Measurements from ENCODE around the gene GDPD3. TPM values are rescaled to one million over a fixed set of nuclear protein-coding genes. Genes with fewer than 3 reads are reported as not detected.

The GDPD3 gene
- total and polyA plus RNA-seq, 2 experiments from 2014 or later = 0.94 to 1.4 TPM

DNA sequence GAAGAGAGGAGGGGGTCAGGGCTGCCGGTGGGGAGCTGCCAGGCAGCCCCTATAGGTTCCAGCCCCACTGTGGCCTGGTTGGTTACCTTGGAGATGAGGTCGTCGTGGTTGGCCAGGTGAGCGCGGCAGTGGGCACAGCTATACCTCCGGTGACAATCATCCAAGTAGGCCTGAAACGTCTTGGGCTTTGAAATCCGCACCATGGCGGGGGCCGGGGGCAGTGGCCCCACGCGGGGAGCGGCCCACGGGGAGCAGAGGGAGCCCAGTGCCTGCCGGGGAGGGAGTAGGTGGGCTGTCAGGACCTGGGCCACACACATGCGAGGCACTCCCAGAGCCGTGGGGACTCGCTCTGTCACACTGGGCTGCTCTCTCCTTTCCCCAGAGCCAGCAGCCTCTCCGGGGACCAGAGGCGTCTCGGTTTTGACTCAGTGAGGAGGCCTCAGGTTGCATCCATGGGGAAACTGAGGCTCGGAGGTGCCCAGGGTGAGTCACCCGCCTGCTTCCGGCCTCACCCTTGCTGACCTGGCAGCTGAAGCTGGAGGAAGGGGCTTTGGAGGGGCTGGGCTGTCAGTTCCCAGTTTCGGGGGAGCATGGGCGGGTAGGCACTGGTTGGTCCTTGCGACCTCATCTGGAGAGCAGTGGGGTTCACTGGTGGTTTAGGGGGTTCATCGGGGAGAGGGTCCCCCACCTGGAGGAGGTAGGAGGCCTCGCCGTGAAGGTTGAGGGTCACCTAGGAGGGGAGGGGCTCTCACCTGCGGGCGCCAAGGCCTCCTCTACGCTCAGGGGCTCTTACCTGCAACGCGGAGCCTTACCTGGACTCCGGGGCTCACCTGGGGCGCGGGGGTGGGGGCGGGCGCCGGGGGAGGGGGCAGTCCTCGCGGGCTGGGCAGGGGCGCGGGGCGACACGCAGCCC, 17.9 kb downstream of the GDPD3 start (continued):
- no peak for TF ChIP-seq EZH2phosphoT487 (IDR thresholded peaks at IDR 0.05; ENCODE audit: unreplicated experiment)

DNA sequence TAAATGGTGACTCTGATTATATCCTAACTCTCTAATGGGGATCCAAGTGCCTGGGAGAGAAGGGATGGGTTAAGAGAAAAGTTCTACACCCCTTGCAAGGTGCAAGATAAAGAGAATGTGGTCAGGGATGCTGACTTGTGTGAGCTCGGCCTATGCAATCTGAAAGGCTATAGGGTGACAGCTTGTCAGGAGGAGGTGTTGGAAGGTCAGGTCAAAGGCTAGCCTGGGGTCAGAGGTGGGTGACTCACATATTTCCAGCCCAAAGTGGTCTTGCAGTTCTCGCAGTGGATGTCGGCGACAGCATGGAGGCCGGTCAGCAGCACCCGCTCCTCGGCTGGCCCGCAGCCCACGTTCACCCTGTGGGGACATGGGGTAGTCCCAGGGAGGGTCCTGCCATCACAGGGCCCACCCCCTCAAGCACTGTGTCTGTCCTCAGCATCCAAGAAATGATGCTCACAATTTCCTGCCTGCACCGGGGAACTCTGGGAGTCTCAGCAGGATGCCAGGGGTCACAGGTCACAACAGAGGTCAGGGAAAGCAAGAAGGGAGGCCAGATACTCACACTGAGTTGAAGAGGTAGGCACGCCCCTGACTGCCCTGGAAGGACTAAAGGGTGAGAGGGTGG, 18.7 kb downstream of the GDPD3 start:
- Histone ChIP-seq H2AFZ (no peak overlapping the region), H3K79me2 (replicated peaks; ENCODE audit: insufficient read depth) (0 out of 2 replicates have a peak, but pooled peaks cover 8% of the 10 kb centered on the region), H3K27me3 (ENCODE audit: insufficient read depth) (0 out of 2 replicates have a peak, but pooled peaks cover 3% of the 10 kb centered on the region), H4K20me1 (replicated peaks; ENCODE audit: insufficient read depth) (no peaks in the 10 kb centered on the region), H3K27ac (ENCODE audit: low read depth) (peak overlapping the region; percentile 90; the same call in 1 of the 2 replicates), H3F3A (replicated peaks; ENCODE audit: low read depth) (peaks cover 40% of the 10 kb centered on the region), H3K4me3 (peak overlapping the region; percentile 68), H3K4me2 (peak overlapping the region; percentile 86), H3K9me2 (ENCODE audit: insufficient read depth) (0 out of 2 replicates have a peak, but pooled peaks cover 9% of the 10 kb centered on the region), H3K4me1 (ENCODE audit: insufficient read depth) (peaks cover 14% of the 10 kb centered on the region), H3K36me3 (ENCODE audit: insufficient read depth) (no peaks in the 10 kb centered on the region; the same call in 1 of the 2 replicates)
- no peak for DNase-seq (ENCODE audit: low spot score)
- Mint-ChIP-seq H3K27ac (peak overlapping the region; percentile 74), H3K36me3 (ENCODE audit: low read depth) (peaks cover 40% of the 10 kb centered on the region), H3K4me1 (peaks cover 18% of the 10 kb centered on the region), H3K27me3 (ENCODE audit: insufficient read depth, low read depth, poor library complexity) (peaks cover 22% of the 10 kb centered on the region), H3K4me3 (peak overlapping the region; percentile 57), H3K9me3 (peaks cover 30% of the 10 kb centered on the region)
- ATAC-seq = no peak
- no peak for TF ChIP-seq POLR2AphosphoS5 (IDR thresholded peaks at IDR 0.05; ENCODE audit: low read depth)
- no peak for TF ChIP-seq EZH2phosphoT487 (IDR thresholded peaks at IDR 0.05; ENCODE audit: unreplicated experiment)
- no peak for TF ChIP-seq NANOG (IDR thresholded peaks at IDR 0.05; ENCODE audit: borderline replicate concordance)
- no peak for TF ChIP-seq CREB1 (CRISPR knock-in tag; IDR thresholded peaks at IDR 0.05; ENCODE audit: low read depth)
- no peak for TF ChIP-seq ZNF114 (CRISPR knock-in tag; IDR thresholded peaks at IDR 0.05)
- TF ChIP-seq, protein P1, sequence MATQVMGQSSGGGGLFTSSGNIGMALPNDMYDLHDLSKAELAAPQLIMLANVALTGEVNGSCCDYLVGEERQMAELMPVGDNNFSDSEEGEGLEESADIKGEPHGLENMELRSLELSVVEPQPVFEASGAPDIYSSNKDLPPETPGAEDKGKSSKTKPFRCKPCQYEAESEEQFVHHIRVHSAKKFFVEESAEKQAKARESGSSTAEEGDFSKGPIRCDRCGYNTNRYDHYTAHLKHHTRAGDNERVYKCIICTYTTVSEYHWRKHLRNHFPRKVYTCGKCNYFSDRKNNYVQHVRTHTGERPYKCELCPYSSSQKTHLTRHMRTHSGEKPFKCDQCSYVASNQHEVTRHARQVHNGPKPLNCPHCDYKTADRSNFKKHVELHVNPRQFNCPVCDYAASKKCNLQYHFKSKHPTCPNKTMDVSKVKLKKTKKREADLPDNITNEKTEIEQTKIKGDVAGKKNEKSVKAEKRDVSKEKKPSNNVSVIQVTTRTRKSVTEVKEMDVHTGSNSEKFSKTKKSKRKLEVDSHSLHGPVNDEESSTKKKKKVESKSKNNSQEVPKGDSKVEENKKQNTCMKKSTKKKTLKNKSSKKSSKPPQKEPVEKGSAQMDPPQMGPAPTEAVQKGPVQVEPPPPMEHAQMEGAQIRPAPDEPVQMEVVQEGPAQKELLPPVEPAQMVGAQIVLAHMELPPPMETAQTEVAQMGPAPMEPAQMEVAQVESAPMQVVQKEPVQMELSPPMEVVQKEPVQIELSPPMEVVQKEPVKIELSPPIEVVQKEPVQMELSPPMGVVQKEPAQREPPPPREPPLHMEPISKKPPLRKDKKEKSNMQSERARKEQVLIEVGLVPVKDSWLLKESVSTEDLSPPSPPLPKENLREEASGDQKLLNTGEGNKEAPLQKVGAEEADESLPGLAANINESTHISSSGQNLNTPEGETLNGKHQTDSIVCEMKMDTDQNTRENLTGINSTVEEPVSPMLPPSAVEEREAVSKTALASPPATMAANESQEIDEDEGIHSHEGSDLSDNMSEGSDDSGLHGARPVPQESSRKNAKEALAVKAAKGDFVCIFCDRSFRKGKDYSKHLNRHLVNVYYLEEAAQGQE (IDR thresholded peaks at IDR 0.05; ENCODE audit: unreplicated experiment) = no peak
- no peak for TF ChIP-seq JUNB (IDR thresholded peaks at IDR 0.05; ENCODE audit: unreplicated experiment)
- TF ChIP-seq EZH2 (IDR thresholded peaks at IDR 0.05; ENCODE audit: low read depth, unreplicated experiment) = no peak
- TF ChIP-seq, protein P2, sequence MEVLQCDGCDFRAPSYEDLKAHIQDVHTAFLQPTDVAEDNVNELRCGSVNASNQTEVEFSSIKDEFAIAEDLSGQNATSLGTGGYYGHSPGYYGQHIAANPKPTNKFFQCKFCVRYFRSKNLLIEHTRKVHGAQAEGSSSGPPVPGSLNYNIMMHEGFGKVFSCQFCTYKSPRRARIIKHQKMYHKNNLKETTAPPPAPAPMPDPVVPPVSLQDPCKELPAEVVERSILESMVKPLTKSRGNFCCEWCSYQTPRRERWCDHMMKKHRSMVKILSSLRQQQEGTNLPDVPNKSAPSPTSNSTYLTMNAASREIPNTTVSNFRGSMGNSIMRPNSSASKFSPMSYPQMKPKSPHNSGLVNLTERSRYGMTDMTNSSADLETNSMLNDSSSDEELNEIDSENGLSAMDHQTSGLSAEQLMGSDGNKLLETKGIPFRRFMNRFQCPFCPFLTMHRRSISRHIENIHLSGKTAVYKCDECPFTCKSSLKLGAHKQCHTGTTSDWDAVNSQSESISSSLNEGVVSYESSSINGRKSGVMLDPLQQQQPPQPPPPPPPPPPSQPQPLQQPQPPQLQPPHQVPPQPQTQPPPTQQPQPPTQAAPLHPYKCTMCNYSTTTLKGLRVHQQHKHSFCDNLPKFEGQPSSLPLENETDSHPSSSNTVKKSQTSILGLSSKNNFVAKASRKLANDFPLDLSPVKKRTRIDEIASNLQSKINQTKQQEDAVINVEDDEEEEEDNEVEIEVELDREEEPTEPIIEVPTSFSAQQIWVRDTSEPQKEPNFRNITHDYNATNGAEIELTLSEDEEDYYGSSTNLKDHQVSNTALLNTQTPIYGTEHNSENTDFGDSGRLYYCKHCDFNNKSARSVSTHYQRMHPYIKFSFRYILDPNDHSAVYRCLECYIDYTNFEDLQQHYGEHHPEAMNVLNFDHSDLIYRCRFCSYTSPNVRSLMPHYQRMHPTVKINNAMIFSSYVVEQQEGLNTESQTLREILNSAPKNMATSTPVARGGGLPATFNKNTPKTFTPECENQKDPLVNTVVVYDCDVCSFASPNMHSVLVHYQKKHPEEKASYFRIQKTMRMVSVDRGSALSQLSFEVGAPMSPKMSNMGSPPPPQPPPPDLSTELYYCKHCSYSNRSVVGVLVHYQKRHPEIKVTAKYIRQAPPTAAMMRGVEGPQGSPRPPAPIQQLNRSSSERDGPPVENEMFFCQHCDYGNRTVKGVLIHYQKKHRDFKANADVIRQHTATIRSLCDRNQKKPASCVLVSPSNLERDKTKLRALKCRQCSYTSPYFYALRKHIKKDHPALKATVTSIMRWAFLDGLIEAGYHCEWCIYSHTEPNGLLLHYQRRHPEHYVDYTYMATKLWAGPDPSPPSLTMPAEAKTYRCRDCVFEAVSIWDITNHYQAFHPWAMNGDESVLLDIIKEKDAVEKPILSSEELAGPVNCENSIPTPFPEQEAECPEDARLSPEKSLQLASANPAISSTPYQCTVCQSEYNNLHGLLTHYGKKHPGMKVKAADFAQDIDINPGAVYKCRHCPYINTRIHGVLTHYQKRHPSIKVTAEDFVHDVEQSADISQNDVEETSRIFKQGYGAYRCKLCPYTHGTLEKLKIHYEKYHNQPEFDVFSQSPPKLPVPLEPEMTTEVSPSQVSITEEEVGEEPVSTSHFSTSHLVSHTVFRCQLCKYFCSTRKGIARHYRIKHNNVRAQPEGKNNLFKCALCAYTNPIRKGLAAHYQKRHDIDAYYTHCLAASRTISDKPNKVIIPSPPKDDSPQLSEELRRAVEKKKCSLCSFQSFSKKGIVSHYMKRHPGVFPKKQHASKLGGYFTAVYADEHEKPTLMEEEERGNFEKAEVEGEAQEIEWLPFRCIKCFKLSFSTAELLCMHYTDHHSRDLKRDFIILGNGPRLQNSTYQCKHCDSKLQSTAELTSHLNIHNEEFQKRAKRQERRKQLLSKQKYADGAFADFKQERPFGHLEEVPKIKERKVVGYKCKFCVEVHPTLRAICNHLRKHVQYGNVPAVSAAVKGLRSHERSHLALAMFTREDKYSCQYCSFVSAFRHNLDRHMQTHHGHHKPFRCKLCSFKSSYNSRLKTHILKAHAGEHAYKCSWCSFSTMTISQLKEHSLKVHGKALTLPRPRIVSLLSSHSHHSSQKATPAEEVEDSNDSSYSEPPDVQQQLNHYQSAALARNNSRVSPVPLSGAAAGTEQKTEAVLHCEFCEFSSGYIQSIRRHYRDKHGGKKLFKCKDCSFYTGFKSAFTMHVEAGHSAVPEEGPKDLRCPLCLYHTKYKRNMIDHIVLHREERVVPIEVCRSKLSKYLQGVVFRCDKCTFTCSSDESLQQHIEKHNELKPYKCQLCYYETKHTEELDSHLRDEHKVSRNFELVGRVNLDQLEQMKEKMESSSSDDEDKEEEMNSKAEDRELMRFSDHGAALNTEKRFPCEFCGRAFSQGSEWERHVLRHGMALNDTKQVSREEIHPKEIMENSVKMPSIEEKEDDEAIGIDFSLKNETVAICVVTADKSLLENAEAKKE (CRISPR knock-in tag; IDR thresholded peaks at IDR 0.05) = no peak
- TF ChIP-seq ETS1 (IDR thresholded peaks at IDR 0.05) = no peak
- no peak for TF ChIP-seq ZNF331 (CRISPR knock-in tag; IDR thresholded peaks at IDR 0.05; ENCODE audit: low read depth)
